Activated CD4-positive, alpha-beta T cell treated with anti-CD3 and anti-CD28 coated beads, Interleukin-2, Interleukin-4, amounts not matched to agents 100 ng/mL and 50 ng/mL, durations not matched to agents 16 hours and 8 hours (primary cell): ENCODE measurements around the gene CLHC1.
"Not testable (repeated sequence)": the region's sequence is repeated elsewhere in the genome, so short reads cannot be mapped to it uniquely, and the experiment has no call there.

Experiments used
- DNase-seq: peaks from one replicate; pipeline ENCODE4 v3.0.0-alpha.2; 2020; ENCODE audit warnings: low spot score

Gene CLHC1

GRCh38 chr2:55232863-55233657 is 967 bp upstream of the CLHC1 start:
- DNase-seq, result peak; percentile 39

- no peak for DNase-seq
Observed at GRCh38 chr2:55231546-55232083, 478 bp downstream of the CLHC1 start.

DNA sequence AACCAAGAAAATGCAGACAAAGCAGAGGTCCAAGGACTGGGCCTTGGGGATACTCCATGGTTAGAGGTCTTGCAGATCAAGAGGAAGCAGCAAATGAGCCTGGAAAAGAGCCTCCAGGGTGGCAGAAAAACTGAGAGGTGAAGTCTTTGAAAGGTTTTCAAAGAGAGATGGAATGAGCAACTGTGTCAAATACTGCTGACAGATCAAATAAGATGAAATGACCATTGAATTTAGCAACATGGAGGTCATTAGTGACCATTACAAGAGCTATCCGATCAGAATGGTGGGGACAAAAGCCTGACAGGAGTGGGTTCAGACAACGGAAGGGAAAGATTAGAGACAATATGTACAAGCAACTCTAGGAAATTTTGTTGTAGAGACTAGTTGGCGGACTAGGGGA is 1.5 kb downstream of the CLHC1 start:
- DNase-seq, result no peak

DNA sequence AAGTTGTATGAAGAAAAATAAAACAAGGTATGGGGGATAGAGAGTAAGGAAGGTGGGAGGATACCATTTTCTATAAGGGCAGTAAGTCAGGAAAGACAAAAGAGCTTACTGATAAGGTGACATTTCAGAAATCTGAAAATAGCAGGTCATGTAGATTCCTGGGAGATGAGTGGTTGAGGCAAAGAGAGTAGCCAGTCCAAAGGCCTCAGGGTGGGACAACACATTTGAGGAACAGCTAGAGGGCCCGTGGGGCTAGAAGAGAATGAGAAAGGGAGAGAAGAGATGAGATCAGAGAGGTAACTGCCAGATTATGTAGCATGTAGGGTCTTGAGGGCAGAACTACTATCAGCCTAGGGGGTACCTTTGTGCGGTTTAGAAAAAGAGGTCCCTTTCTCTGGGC is 2.9 kb downstream of the CLHC1 start:
- no peak for DNase-seq

GRCh38 chr2:55228226-55228563 is 3.9 kb downstream of the CLHC1 start:
- DNase-seq, result no peak

DNA sequence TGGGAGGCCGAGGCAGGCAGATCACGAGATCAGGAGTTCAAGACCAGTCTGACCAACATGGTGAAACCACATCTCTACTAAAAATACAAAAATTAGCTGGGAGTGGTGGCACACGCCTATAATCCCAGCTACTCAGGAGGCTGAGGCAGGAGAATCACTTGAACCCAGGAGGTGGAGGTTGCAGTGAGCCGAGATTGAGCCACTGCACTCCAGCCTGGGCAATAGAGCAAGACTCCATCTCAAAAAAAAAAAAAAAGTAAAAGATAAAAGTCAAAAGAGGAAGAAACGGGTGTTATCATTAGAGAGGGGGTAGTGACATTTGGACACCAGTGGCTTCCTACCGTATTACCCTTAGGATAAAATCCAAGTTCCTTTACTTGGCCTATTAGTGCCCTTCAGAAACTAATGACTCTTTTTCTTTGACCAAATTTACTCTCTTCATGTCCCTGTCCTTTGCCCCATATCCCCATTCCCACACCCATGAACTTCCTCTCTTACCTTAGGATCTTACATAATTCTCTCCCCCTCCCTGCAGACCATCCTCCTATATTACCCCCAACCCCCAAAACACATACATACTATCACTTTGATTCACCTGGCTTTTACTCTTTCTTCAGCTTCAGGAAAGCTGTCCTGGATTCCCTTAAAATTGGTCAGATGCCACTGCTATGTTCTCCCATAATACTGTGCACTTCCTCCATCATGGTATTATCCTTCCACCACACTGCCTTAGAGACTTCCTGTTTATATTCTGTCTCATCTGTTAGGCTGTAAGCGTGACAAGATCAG is 4.5 kb downstream of the CLHC1 start:
- not testable (repeated sequence) for DNase-seq

DNA sequence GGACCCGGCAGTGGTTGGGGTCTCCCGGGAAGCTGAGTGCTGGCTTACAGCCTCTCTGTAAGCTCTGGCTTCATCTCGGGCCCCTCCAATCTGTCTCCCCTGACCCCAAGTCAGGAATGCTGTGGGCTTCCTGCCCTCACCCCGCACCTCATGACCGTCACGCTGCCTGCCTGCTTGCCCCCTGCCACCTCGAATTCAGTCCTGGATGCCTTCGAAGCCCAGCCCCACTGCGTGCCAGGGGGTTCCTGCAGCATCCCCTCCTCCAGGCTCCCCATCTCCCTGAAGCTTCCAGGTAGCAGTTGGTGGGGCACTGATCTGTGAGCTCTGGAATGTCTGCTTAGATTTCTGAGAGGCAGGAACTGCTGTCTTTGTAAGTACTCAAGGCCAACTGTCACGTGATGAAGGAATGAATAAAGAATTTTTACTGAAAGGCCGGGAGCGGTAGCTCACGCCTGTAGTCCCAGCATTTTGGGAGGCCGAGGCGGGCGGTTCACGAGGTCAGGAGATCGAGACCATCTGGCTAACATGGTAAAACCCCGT is 6.5 kb downstream of the CLHC1 start:
- DNase-seq, result no peak

- DNase-seq, result no peak
Observed at GRCh38 chr2:55224761-55225261, 7.3 kb downstream of the CLHC1 start.

GRCh38 chr2:55223958-55224760 is 7.9 kb downstream of the CLHC1 start:
- no peak for DNase-seq

DNA sequence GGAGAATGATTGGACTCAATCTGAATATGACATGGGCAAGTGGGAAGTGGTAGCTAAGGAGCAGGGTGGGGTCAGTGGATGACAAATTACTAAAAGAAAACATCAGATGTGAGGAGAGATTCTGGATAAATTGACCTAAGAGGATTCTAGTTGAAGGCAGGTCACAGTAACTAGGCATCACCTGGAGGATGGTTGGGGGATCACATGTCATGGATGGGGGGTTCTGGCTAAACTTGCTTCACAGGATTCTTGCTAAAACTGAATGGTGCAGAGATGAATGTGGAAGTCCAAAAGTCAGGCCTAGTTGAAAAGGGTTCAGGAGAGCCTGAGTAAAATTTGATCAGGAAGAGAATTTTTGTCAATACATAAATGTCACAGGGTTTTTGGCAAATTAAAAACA is 18.3 kb downstream of the CLHC1 start:
- no peak for DNase-seq

DNA sequence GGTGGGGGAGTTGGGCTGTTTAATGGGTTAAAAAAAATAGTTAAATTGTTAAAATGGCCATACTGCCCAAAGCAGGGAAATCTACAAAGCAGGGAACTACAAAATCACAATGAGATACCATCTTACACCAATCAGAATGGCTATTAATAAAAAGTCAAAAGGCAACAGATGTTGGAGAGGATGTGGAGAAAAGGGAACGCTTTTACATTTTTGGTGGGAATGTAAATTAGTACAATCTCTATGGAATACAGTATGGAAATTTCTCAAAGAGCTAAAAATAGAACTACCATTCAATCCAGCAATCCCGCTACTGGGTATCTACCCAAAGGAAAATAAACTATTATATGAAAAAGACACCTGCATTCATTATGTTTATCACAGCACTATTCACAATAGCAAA is 27.1 kb downstream of the CLHC1 start:
- DNase-seq, result no peak

GRCh38 chr2:55204536-55204935 is 27.6 kb downstream of the CLHC1 start:
- no peak for DNase-seq

GRCh38 chr2:55200416-55200815 is 31.7 kb downstream of the CLHC1 start:
- no peak for DNase-seq

GRCh38 chr2:55196526-55196925 is 35.6 kb downstream of the CLHC1 start:
- DNase-seq, result no peak

GRCh38 chr2:55191888-55192287 is 40.2 kb downstream of the CLHC1 start:
- DNase-seq, result not testable (repeated sequence)

DNA sequence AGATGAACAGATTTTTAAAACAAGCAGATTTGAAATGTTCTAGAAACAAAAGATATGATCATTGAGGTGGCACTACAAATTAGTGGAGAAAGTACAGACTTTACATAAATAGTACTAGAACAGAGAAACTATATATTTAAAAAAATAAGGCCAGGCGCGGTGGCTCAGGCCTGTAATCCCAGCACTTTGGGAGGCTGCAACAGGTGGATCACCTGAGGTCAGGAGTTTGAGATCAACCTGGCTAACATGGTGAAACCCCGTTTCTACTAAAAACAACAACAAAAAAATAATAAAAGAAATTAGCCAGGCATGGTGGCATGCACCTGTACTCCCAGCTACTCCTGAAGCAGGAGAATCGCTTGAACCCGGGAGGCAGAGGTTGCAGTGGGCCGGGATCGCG is 45.3 kb downstream of the CLHC1 start:
- DNase-seq, result not testable (repeated sequence)

DNA sequence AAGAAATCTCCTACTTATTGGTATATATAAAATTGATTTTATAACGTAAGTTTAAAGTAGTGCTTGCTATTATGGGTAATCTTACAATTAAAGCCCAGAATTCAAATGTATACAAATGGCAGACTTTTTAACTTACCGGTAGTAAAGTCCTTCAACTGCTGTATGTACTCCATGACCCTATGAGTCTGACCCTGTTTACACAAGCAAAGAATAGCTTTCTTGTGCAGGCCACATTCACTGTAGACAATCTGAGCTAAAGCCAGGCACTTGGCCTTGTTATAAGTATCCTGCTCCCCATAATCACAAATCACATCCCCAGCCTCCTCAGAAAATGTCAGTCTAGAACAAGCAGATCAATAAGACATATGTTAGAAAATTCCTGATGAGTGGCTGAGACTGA is 51.7 kb downstream of the CLHC1 start:
- no peak for DNase-seq

GRCh38 chr2:55176094-55176415 is 56.0 kb downstream of the CLHC1 start:
- no peak for DNase-seq

GRCh38 chr2:55175254-55176093 is 56.6 kb downstream of the CLHC1 start:
- DNase-seq, result peak; percentile 33

DNA sequence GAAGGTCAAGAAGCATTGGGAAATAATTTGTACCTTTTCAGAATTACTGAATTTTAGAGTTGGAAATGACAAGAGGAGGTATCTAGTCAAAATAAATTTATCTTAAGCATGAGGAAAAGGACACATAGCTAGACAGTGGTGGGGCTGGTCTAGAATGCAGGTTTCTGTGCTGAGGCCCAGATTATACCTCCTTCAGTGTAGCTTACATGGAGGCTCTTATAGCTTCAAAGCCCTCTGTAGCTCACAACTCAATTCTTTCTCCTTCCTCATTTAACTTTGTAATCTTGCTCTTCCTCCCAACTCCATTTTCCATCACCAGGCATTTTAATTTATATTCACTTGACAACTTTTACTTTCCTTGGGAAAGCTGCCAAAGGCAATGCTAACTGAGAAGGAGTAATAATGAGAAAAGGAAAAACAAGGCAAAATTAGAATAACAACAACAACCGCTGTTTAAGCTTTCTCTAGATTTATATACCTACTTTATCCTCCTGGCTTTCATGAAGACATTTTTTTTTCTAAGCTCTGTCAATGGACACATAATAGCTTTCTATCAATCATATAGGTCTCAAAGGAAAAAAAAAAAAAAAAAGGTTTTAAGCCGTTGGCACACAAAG is 58.5 kb downstream of the CLHC1 start:
- no peak for DNase-seq

- no peak for DNase-seq
Observed at GRCh38 chr2:55169915-55170314, 62.2 kb downstream of the CLHC1 start.
